HAP-1 (cell line): ENCODE results near the gene TULP4.
A peak's percentile ranks its signal among the peaks of the same experiment; 100 is the strongest.
"Not testable (repeated sequence)": the region's sequence is repeated elsewhere in the genome, so short reads cannot be mapped to it uniquely, and the experiment has no call there.

Experiments
- DNase-seq, 2 experiments: peaks; one replicate each; pipeline ENCODE4 v3.0.0-alpha.2; 2016 to 2020; ENCODE audit warnings: low spot score in 2 of 2
- H3K27me3 ChIP-seq: fragments of 250-450 bp; sonication (Bioruptor Pico); 2 replicates; pipeline ENCODE4 v1.5.1; 2020; ENCODE audit warnings: low read depth, mild to moderate bottlenecking, moderate library complexity
- H3K36me3 ChIP-seq: fragments of 250-450 bp; sonication (Bioruptor Pico); replicated peaks from 2 replicates; pipeline ENCODE4 v1.5.1; 2020; ENCODE audit warnings: mild to moderate bottlenecking
- H3K4me1 ChIP-seq: fragments of 250-450 bp; sonication (Bioruptor Pico); 2 replicates; pipeline ENCODE4 v1.5.1; 2020; ENCODE audit warnings: mild to moderate bottlenecking
- H3K4me3 ChIP-seq: fragments of 250-450 bp; sonication (Bioruptor Pico); 2 replicates; pipeline ENCODE4 v1.5.1; 2020; ENCODE audit warnings: mild to moderate bottlenecking, moderate library complexity
- H3K9me3 ChIP-seq: fragments of 250-450 bp; sonication (Bioruptor Pico); 2 replicates; pipeline ENCODE4 v1.5.1; 2020; ENCODE audit warnings: mild to moderate bottlenecking, moderate library complexity
- in situ Hi-C: fragments of 300-500 bp; cut with MboI; formaldehyde crosslinking; loops from 3 replicates; pipeline ENCODE4 v1.14.3; 2020; ENCODE audit warnings: low sequenced_read_pairs, inconsistent platforms, mixed read lengths

TULP4 gene

DNA sequence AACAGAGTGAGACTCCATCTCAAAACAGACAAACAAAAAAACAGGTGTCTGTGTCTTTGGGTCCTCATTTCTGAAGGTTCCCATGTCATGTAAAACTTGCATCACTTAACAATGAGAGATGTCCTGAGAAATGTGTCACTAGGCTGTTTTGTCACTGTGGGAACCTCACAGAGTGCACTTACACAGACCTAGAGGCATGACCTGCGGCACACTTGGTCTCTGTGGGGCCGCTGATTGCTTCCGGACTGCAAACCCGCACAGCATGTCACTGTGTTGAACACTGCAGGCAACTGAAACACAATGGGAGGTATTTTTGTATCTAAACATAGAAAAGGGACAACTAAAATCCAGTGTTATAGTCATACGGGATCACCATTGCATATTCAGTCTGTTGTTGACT, 205.3 kb downstream of the TULP4 start:
- no peaks in the 10 kb centered on the region for H3K27me3 ChIP-seq
- DNase-seq, result no peak
- no peaks in the 10 kb centered on the region for H3K9me3 ChIP-seq
- no peak overlapping the region for H3K4me3 ChIP-seq
- H3K36me3 ChIP-seq, result no peaks in the 10 kb centered on the region
- H3K4me1 ChIP-seq, result peaks cover 9% of the 10 kb centered on the region
- in situ Hi-C loops, result no loop called here

DNA sequence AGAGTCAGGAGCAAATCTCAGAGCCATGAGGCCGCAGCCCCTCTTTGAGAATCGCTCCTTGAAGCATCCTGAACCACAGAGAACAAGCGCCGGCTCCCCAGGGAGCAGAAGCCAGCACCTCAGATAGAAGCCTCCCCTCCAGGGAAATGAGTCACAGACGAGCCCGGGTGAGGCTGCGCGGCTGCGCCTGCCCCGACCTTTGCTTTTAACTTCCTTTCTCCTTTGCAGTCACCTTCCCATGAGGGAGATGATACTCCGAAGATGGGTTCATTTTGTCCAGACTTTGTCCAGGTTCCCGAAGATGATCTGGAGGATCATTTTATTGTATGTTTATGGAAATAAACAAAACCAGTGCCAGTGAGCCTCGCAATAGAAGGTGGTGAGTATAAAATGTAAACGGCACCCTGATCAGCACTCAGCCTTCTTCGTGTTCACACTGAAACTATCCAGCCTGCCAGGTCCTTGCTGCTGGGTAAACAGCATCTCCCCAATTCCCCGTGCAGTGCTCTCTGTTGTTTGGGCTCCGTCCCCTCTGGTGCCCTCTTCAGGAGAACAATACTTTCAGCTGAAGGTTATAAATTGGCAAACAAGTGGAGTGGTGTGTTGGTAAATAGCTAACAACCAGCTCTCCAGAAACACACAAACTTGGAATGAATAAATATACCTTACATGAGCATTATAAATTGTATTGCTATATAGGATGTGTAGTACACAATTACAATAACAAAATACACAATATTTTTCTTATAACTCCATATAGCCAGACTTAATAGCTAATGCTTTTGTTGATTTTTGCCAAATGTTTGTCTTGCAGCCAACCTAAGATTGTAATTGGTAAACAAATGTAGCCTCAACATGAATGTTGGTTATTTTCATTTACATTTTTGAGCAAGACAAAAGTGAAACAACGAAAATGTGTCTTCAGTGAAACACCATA, 206.2 kb downstream of the TULP4 start:
- no peaks in the 10 kb centered on the region for H3K27me3 ChIP-seq
- DNase-seq, result peak; percentile 66 to 74
- in situ Hi-C loops, result no loop called here
- H3K36me3 ChIP-seq, result no peaks in the 10 kb centered on the region
- H3K9me3 ChIP-seq, result no peaks in the 10 kb centered on the region
- peak overlapping the region; percentile 13; the same call in 1 of the 2 replicates for H3K4me3 ChIP-seq
- peaks cover 9% of the 10 kb centered on the region for H3K4me1 ChIP-seq

DNA sequence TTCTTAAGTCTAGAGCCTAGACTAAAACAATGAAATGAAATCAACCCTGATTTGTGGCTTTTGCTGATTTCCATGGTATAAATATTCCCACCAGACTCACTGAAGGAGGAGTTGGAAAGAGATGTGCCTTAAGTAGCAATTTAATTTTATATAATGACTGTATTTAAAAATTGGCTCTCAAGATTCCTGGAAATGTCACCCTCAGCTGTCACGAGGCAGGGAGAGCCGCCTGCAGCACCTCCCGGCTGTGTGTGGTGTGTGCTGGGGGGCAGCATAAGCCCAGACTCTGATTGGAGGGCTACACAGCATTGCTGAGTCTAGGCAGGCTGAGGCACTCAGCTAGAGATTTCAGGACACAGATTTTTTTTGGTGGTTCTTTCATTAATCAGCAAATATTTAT, 207.0 kb downstream of the TULP4 start:
- Histone ChIP-seq H3K4me1 (peaks cover 9% of the 10 kb centered on the region), H3K9me3 (no peaks in the 10 kb centered on the region), H3K27me3 (no peaks in the 10 kb centered on the region), H3K36me3 (no peaks in the 10 kb centered on the region), H3K4me3 (no peak overlapping the region)
- in situ Hi-C loops, result no loop called here
- DNase-seq, result no peak

DNA sequence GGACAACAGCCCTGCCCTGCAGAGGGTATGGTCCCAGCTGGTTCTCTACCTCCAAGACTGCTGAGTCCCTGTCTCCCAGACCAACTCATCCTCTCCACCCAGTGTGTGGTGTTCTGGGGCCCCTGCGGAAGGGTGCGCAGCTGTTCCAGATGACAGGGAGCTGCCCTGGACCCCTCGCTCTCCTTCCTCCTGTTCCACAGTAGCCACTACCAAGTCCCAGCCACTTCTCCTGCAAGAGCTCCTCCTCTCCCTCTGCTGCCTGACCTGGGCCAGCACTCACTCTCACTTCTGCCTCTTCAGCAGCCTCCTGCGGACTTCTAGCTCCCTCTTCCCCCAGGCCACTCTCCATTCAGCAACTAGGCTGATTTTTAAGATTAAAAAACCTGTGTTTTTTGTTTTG, 207.5 kb downstream of the TULP4 start:
- DNase-seq, result no peak
- in situ Hi-C loops, result no loop called here
- Histone ChIP-seq H3K27me3 (no peaks in the 10 kb centered on the region), H3K9me3 (no peaks in the 10 kb centered on the region), H3K4me1 (peaks cover 9% of the 10 kb centered on the region), H3K4me3 (no peak overlapping the region), H3K36me3 (no peaks in the 10 kb centered on the region)

DNA sequence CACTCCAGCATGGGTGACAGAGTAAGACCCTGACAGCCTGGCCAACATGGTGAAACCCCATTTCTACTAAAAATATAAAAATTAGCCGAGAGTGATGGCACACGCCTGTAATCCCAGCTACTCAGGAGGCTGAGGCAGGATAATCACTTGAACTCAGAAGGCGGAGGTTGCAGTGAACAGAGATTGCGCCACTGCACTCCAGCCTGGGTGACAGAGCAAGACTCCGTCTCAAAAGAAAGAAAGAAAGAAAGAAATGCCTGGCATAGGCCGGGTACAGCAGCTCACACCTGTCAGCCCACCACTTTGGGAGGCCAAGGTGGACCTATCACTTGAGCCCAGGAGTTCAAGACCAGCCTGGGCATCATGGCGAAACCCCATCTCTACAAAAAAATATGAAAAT, 208.7 kb downstream of the TULP4 start:
- DNase-seq, H3K4me3 ChIP-seq, H3K4me1 ChIP-seq, H3K9me3 ChIP-seq, H3K27me3 ChIP-seq, in situ Hi-C loops, H3K36me3 ChIP-seq: not testable (repeated sequence)

DNA sequence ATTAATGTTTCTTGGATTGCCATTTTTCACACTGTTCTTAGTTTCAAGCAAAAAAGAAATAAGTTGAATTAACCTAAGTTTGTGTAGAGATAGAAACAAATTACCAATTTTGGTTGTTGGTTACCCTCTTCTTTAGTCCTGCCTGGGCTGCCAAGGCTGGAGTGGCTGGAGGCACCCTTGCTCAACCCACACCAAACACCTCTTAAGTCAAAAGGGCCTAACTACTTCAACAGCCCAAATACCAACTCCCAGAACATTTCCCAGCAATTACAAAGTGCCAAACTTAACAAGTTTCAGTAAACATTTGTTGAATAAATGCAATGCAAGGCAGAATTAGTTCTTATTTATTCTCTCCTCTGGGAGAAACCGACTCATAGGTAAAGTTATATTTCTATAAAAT, 209.5 kb downstream of the TULP4 start:
- H3K4me3 ChIP-seq, result no peak overlapping the region
- H3K9me3 ChIP-seq, result no peaks in the 10 kb centered on the region
- peaks cover 9% of the 10 kb centered on the region for H3K4me1 ChIP-seq
- H3K27me3 ChIP-seq, result no peaks in the 10 kb centered on the region
- in situ Hi-C loops, result no loop called here
- H3K36me3 ChIP-seq, result no peaks in the 10 kb centered on the region
- no peak for DNase-seq

DNA sequence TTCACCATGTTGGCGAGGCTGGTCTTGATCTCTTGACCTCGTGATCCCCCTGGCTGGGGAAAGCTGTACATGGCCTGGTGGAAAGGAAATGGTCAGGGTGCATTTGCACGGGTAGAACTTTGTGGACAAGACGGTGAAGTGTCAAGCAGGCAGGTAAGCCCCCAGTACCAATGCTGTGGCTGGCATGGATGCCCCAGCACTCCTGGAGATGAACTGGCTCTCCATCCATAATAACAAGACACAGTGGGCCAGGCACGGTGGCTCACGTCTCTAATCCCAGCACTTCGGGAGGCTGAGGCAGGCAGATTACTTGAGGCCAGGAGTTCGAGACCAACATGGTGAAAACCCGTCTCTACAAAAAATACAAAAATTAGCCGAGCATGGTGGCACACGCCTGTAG, 210.4 kb downstream of the TULP4 start:
- Histone ChIP-seq H3K4me3 (no peak overlapping the region), H3K36me3 (no peaks in the 10 kb centered on the region), H3K27me3 (no peaks in the 10 kb centered on the region), H3K4me1 (peaks cover 9% of the 10 kb centered on the region), H3K9me3 (no peaks in the 10 kb centered on the region)
- in situ Hi-C loops, result no loop called here
- DNase-seq, result no peak

DNA sequence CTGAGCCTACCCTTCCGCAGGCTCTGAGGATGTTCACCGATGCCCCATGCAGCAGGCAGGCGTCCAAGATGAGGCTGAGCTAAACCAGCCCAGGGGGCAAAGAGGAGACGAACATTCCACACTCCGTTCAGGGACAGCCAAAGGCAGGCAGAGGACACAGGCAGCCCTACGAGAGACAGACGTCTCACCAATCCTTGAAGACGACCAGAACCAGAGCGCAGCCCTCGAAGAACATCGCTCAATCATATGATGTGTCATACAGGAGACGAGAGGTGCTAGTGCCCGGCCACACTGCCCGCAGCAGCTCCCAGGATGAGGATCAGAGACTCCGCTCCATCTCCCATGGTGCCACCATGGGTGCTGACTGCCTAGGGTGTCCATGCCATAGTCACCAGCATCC, 212.0 kb downstream of the TULP4 start:
- in situ Hi-C loops, result no loop called here
- DNase-seq, result no peak
- Histone ChIP-seq H3K27me3 (no peaks in the 10 kb centered on the region), H3K4me3 (no peak overlapping the region), H3K4me1 (no peaks in the 10 kb centered on the region), H3K36me3 (no peaks in the 10 kb centered on the region), H3K9me3 (no peaks in the 10 kb centered on the region)

DNA sequence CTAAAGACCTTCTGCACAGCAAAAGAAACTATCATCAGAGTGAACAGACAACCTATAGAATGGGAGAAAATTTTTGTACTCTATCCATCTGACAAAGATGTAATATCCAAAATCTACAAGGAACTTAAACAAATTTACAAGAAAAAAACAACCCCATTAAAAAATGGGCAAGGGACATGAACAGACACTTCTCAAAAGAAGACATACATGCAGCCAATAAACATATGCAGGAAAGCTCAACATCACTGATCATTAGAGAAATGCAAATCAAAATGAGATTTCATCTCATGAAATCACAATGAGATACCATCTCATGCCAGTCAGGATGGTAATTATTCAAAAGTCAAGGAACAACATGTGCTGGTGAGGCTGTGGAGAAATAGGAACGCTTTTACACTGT, 215.6 kb downstream of the TULP4 start:
- H3K36me3 ChIP-seq, H3K9me3 ChIP-seq, H3K4me1 ChIP-seq, H3K27me3 ChIP-seq, H3K4me3 ChIP-seq, DNase-seq, in situ Hi-C loops: not testable (repeated sequence)

DNA sequence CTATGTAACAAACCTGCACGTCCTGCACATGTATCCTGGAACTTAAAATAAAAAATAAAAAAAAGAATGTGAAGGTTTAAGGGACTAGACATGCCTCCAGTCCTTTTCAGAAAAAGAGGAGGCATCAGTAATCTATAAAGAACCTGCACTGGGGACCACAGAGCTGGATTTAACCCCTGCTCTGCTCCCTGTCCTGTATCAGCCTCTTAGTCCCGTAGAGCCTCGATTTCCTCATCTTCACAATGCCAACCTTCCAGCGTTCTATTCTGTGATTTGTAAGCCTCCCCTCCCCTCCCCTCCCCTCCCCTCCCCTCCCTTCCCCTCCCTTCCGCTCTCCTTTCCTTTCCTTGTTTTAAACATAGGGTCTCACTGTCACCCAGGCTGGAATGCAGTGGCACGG, 216.6 kb downstream of the TULP4 start:
- in situ Hi-C loops, result no loop called here
- Histone ChIP-seq H3K36me3 (no peaks in the 10 kb centered on the region), H3K4me1 (no peaks in the 10 kb centered on the region), H3K4me3 (no peak overlapping the region), H3K9me3 (no peaks in the 10 kb centered on the region), H3K27me3 (no peaks in the 10 kb centered on the region)
- no peak for DNase-seq

DNA sequence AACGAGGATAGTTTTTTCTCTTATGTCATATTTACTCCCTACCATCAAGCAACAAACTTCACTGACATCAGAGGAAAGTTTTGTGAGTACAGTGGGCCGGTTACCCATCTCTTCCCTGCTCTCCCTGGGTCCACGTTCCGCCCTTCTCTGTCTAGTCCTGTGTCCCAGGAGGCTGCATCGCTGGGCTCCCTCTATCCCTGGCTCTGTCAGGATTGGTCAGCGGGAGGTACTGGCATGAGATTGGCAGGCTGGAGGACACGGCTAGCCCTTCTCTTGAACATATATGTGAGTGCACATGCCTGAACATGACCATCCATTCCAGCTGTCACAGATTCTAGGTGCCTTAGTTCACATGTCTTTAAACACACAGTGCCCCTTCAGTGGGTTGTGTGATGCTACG, 217.4 kb downstream of the TULP4 start:
- Histone ChIP-seq H3K27me3 (no peaks in the 10 kb centered on the region), H3K4me3 (no peak overlapping the region), H3K4me1 (no peaks in the 10 kb centered on the region), H3K36me3 (no peaks in the 10 kb centered on the region), H3K9me3 (no peaks in the 10 kb centered on the region)
- no peak for DNase-seq
- in situ Hi-C loops, result no loop called here

DNA sequence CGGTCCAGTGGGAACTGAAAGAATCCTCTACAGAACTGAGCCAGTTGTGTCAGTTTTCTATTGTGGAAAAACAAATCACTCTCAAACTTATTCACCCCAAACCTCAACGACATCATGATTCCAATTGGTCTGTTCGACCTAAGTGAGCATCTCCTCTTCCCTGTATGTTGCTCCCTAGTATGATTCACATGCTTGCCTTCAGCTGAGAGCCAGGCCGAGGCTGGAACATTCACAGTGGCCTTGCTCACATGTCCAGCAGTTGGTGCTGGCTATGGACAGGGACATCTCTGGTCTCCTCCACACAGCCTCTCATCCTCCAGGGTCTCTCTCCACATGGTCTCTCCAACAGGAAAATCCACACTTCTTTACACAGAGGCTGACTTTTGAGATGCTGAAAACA, 219.3 kb downstream of the TULP4 start:
- peaks cover 3% of the 10 kb centered on the region; the same call in 1 of the 2 replicates for H3K4me1 ChIP-seq
- DNase-seq, result no peak
- H3K27me3 ChIP-seq, result no peaks in the 10 kb centered on the region; the same call in 1 of the 2 replicates
- in situ Hi-C loops, result no loop called here
- no peaks in the 10 kb centered on the region for H3K9me3 ChIP-seq
- no peak overlapping the region for H3K4me3 ChIP-seq
- no peaks in the 10 kb centered on the region for H3K36me3 ChIP-seq

DNA sequence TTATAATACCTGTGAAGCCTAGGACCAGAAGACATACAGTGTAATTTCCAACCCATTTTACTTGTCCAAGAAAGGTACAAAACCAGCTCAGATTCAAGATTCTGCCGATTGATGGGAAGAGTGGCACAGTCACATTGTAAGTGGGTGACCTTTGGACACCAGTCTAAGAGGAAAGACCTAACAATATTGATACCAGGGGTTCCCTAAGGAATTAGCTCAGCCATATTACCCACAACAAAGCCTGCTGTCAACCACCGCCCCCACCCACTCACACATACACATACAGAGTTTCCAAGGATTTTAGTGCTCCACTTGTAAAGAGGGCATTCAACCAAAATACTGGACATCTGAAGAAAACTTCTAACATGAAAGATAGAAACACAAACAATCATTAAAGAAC, 219.7 kb downstream of the TULP4 start:
- DNase-seq, result no peak
- Histone ChIP-seq H3K4me1 (peaks cover 3% of the 10 kb centered on the region; the same call in 1 of the 2 replicates), H3K9me3 (no peaks in the 10 kb centered on the region), H3K27me3 (no peaks in the 10 kb centered on the region; the same call in 1 of the 2 replicates), H3K36me3 (no peaks in the 10 kb centered on the region), H3K4me3 (no peak overlapping the region)
- in situ Hi-C loops, result no loop called here

DNA sequence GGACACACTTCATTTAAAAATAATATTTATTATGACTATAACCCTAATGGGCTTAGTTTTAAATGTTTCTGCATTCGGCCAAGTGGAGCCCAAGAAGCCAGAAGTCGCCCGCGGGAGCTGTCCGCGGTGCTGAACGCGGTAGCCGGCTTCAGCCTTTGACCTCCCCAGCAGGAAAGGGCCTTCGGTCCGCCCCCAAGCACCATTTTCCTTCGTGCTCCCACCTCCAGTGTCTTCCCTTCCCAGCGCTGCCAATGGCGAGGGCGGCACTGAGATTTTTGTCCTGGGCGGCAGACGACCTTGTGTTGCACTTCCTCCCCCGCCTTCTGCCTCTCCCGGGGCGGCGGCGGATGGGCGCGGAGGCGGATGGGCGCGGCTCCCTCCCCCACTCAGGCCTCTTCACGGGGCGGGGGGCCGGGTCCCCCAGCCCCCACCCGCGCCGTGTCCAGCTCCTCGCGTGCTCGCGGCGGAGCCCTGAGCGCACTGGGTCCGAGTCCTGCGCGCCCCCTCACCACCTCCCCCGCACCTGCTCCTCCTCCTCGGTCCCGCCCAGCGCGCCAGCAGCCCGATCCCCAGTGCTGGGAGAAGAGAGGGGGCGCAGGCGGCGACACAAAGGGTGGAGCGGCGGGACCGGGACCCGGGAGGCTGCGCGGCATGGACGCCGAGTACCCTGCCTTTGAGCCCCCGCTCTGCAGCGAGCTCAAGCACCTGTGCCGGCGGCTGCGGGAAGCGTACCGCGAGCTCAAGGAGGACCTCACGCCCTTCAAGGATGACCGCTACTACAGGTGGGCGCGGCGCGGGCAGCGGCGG, 224.0 kb downstream of the TULP4 start:
- in situ Hi-C loops, result no loop called here
- H3K27me3 ChIP-seq, result peaks cover 3% of the 10 kb centered on the region; the same call in 1 of the 2 replicates
- H3K9me3 ChIP-seq, result no peaks in the 10 kb centered on the region
- H3K36me3 ChIP-seq, result no peaks in the 10 kb centered on the region
- peak overlapping the region; percentile 52 for H3K4me3 ChIP-seq
- peak; percentile 56 to 88 for DNase-seq
- H3K4me1 ChIP-seq, result peaks cover 3% of the 10 kb centered on the region; the same call in 1 of the 2 replicates
